Activated naive CD4-positive, alpha-beta T cell treated with anti-CD3 and anti-CD28 coated beads, Interleukin-2, amount 50 U/mL, for 72 hours (primary cell): ENCODE data around the gene GOLGA5. TPM values are rescaled to one million over a fixed set of nuclear protein-coding genes. Genes with fewer than 3 reads are reported as not detected.
"Not testable (repeated sequence)": the region's sequence is repeated elsewhere in the genome, so short reads cannot be mapped to it uniquely, and the experiment has no call there.

Experiments
- ATAC-seq, 2 donors: fragments of 150-1000 bp; cut with Tn5 transposase; 2 replicates each; pipeline ENCODE4 v1.10.0; 2021; ENCODE audit warnings: mild to moderate bottlenecking in 2 of 2, moderate library complexity in 2 of 2
- DNase-seq, 2 donors: peaks; one replicate each; pipeline ENCODE4 v3.0.0; 2021 to 2022; ENCODE audit warnings: low spot score in 2 of 2
- H3K27ac Mint-ChIP-seq, 2 donors: one replicate each; pipeline ENCODE4 v1.8.0; 2022; ENCODE audit warnings: mild to moderate bottlenecking in 2 of 2, mixed read lengths in 2 of 2
- H3K36me3 Mint-ChIP-seq, 2 donors: one replicate each; pipeline ENCODE4 v1.8.0; 2022; ENCODE audit warnings: mixed read lengths in 2 of 2
- H3K9me3 Mint-ChIP-seq, 2 donors: one replicate each; pipeline ENCODE4 v1.8.0; 2022; ENCODE audit warnings: mixed read lengths in 2 of 2
- total RNA-seq, 2 donors: library from RNA; stranded (reverse); gene quantifications; one replicate each; pipeline ENCODE4 v1.2.3, GENCODE V29; 2022

Gene GOLGA5
- total RNA-seq, 2 donors from 2014 or later, result 13.5 to 17.6 TPM

- DNase-seq (no peak), ATAC-seq (no peak)
- Mint-ChIP-seq H3K9me3 (no peaks in the 10 kb centered on the region), H3K27ac (peak overlapping the region in 1 of 2 donors; percentile 50), H3K36me3 (no peaks in the 10 kb centered on the region)
Observed at GRCh38 chr14:92768795-92769194, 25.3 kb upstream of the GOLGA5 start.

DNA sequence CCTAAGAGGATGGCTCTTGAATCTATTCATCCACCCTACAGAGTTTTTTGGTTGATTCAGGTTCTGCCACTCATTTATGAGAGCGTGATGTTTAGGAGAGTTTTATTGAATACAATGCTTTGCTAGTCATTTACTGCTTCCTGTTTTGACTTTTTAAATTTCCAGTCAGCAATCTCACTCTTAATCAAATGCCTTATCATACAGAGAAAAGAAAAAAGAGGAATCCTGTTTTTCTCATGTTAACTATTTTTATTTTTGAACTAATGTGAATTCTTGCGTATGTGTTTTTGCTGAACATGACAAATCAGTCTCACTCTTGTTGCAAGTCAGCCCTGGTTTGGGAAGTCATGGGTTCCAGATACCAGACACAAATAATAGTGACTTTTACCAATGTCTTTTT lies 23.6 kb upstream of the GOLGA5 start:
- Mint-ChIP-seq H3K27ac (peak overlapping the region in 1 of 2 donors; percentile 87), H3K9me3 (no peaks in the 10 kb centered on the region), H3K36me3 (peaks cover 0 to 4% of the 10 kb centered on the region in 2 donors)
- no peak for DNase-seq
- peak in 1 of 2 donors; percentile 60 for ATAC-seq

GRCh38 chr14:92774572-92774971 lies 19.5 kb upstream of the GOLGA5 start:
- ATAC-seq, result no peak
- Mint-ChIP-seq H3K9me3 (no peaks in the 10 kb centered on the region), H3K27ac (peak overlapping the region in 1 of 2 donors; percentile 65), H3K36me3 (peaks cover 0 to 4% of the 10 kb centered on the region in 2 donors)
- DNase-seq, result no peak

DNA sequence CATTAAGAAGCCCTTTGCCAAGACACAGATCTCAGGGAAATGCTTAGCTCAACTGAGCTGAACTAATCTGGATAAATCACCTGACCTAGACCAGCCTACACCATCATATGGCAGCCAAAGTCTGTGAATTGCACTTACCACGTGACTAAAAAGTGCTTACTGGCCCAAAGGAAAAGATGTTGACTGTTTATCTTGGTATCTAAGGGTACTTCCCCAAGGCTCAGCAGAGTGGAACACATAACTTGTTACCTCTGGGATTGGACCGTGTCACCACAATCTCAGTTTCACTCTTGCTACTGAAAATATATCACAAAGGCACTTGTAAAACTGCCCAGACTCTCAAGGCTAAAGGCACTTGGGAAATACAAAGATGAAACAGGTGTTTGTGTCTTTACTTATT lies 18.8 kb upstream of the GOLGA5 start:
- H3K9me3 Mint-ChIP-seq, H3K36me3 Mint-ChIP-seq, DNase-seq: not testable (repeated sequence)
- peak overlapping the region in 1 of 2 donors; percentile 4 for H3K27ac Mint-ChIP-seq
- ATAC-seq, result peak; percentile 87 to 91

DNA sequence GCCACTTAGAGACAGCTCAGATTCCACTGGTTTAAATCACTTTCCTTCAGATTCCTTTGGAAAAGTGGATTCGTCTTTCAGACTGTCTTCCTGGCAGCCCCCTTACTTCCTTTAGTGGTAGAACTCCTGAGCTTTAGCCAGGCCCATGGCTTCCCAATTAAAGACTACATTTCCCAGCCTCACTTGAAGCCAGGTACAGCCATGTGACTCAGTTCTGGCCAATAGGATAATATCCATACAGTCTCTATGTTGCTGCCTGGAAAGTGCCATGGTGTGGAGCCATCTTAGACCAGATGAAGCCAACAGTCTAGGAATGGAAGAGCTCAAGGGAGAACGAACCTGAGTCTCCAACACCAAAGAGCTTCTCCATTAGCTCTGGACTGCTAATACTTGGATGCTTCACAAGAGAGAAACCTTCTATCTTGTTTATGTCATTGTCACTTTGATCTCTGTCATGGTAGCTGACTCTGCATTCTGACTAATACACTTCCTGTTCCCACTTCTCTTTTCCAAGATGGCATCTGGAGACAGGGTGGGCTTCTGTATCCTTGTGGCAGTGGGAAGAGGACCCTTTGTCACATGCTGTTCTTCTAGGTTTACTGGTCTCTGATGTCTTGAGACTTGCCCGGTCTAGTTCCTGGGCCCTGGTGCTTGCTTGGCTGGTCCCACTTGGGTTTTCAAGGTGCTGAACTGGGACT lies 15.1 kb upstream of the GOLGA5 start:
- H3K36me3 Mint-ChIP-seq, H3K9me3 Mint-ChIP-seq, DNase-seq, ATAC-seq: not testable (repeated sequence)
- H3K27ac Mint-ChIP-seq, result peak overlapping the region in 1 of 2 donors; percentile 47

DNA sequence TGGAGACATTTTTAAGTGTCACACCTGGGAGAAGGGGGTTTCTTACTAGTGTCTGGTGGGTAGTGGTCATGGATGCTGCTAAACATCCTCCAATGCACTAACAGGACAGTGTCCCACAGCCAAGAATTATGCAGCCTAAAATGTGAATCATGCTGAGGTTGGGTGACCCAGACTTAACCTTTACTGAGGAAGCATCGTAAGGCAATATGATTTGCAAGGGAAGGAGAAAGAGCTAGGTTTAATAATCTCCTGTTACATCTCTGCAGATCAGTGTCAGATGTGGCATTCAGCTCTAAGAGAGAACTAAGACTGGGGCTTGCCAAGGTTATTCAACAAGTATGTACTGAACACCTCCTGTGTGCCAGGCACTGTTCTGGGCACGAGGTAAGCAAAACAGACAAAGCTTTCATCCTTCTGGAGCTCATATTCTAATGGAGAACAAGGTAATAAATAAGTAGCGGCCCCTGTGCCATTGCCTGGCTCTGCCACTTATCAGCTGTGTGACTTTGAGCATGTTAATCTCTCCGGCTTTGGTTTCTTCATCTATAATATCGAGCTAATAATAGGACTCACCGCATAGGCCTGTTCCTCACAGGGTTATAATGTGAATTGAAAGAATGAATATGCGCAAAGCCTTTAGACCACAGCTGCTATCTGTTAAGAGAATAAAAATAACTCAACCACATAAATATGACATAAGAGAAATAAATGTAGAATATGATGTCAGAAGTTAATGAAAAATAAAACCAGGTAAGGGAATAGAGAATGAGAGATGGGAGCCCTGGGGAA lies 13.5 kb upstream of the GOLGA5 start:
- Mint-ChIP-seq H3K9me3 (no peaks in the 10 kb centered on the region), H3K36me3 (no peaks in the 10 kb centered on the region), H3K27ac (peak overlapping the region in 1 of 2 donors; percentile 47)
- ATAC-seq (peak; percentile 19 to 90), DNase-seq (no peak)

GRCh38 chr14:92781350-92781749 lies 12.8 kb upstream of the GOLGA5 start:
- H3K9me3 Mint-ChIP-seq, result no peaks in the 10 kb centered on the region
- H3K27ac Mint-ChIP-seq, result no peak overlapping the region
- ATAC-seq (no peak), DNase-seq (no peak)
- H3K36me3 Mint-ChIP-seq, result no peaks in the 10 kb centered on the region

GRCh38 chr14:92783813-92784431 lies 10.2 kb upstream of the GOLGA5 start:
- no peaks in the 10 kb centered on the region for H3K9me3 Mint-ChIP-seq
- DNase-seq (no peak), ATAC-seq (peak in 1 of 2 donors; percentile 79)
- peak overlapping the region in 1 of 2 donors; percentile 22 for H3K27ac Mint-ChIP-seq
- H3K36me3 Mint-ChIP-seq, result no peaks in the 10 kb centered on the region

- no peak for DNase-seq
- Mint-ChIP-seq H3K27ac (no peak overlapping the region), H3K36me3 (peaks cover 10 to 16% of the 10 kb centered on the region in 2 donors), H3K9me3 (peaks cover 12% of the 10 kb centered on the region in 2 donors)
- ATAC-seq, result no peak
Observed at GRCh38 chr14:92785667-92786426, 8.3 kb upstream of the GOLGA5 start.

DNA sequence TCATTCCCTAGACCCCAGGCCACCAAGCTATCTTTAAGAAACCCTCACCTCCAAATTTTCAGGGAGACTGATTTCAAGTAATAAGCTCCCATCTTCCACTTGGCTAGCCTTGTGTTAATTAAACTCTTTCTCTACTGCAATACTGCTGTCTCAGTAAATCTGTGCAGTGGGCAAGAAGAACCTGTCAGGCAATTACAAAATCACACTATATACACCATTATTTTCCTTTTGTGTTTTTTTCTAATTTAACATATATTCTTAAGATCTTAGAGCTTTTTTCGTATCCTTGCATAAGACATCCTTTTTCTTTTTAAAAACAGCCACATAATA lies 7.7 kb upstream of the GOLGA5 start:
- DNase-seq, result no peak
- no peak for ATAC-seq
- Mint-ChIP-seq H3K27ac (no peak overlapping the region), H3K36me3 (peaks cover 10 to 19% of the 10 kb centered on the region in 2 donors), H3K9me3 (peaks cover 16 to 17% of the 10 kb centered on the region in 2 donors)

DNA sequence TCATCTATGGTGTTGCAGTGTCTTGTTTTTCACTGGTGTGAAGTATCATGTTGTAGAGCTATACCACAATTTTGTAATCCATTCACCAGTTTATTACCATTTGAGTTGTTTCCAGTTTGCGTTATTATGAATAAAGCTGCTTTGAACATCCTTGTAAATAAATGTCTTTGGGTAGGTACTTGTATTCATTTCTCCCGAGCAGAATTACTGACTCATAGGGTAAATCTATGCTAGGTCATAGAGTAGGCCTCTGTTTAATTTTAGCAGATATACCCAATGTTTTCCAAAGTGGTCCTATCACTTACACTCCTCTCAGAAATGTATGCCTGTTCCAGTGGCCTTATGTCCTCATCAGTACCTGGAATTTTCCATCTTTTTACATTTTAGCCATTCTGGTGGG lies 6.6 kb upstream of the GOLGA5 start:
- no peak overlapping the region for H3K27ac Mint-ChIP-seq
- peaks cover 10 to 25% of the 10 kb centered on the region in 2 donors for H3K36me3 Mint-ChIP-seq
- no peak for DNase-seq
- ATAC-seq, result peak in 1 of 2 donors; percentile 38
- H3K9me3 Mint-ChIP-seq, result peaks cover 21 to 22% of the 10 kb centered on the region in 2 donors

DNA sequence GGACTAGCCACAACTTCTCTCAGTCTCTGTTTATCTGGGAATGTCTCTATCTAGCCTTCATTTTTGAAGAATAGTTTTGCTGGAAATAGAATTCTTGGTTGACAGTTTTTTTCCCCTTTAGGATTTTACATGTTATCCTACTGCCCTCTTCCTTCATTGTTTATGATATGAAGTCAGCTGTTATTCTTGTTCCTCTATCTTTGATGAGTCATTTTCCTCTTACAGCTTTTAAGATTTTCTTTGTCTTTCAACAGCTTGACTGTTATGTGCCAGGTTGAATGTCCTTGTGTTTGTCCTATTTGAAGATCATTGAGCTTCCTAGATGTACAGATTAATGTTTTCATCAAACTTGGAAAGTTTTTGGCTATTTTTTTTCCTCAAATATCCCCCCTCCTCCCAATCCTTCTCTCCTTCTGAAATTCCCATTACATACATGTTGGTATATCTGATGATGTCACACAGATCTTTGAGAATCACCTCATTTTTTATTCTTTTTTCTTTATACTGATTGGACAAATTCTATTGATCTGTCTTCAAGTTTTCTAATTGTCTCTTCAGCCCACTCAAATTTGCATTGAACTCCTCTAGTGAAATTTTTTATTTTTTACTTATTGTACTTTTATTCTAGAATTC lies 4.5 kb upstream of the GOLGA5 start:
- Mint-ChIP-seq H3K27ac (no peak overlapping the region), H3K36me3 (peaks cover 25 to 33% of the 10 kb centered on the region in 2 donors), H3K9me3 (peaks cover 26% of the 10 kb centered on the region in 2 donors)

DNA sequence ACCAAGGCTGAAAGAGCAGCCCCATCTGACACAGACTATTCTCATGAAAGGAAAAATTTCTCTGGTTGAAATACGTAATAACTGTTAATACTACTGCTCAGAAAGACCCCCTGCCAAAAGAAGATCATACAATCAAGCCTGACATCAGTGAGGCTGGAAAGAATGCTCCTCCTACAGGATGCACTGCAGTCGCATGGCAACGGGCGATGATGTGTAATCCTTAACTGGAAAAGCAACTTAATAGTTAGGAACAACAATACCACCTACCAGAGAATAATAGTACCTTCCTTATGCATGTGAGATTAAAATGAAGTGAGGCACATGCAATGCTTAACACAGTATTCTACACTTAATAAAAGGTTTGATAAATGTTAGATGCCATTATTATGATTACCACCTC lies 1.2 kb upstream of the GOLGA5 start:
- no peak for ATAC-seq
- no peak overlapping the region for H3K27ac Mint-ChIP-seq
- peaks cover 36 to 38% of the 10 kb centered on the region in 2 donors for H3K36me3 Mint-ChIP-seq
- H3K9me3 Mint-ChIP-seq, result peaks cover 26% of the 10 kb centered on the region in 2 donors
- DNase-seq, result no peak

More for the DNA sequence above, 4.5 kb upstream of the GOLGA5 start:
- ATAC-seq (no peak), DNase-seq (no peak)

GRCh38 chr14:92794547-92794941 lies 439 bp downstream of the GOLGA5 start:
- ATAC-seq (peak in 1 of 2 donors; percentile 20), DNase-seq (no peak)
- H3K9me3 Mint-ChIP-seq, result peaks cover 22% of the 10 kb centered on the region in 2 donors
- H3K27ac Mint-ChIP-seq, result peak overlapping the region; percentile 95 to 98
- peaks cover 33 to 38% of the 10 kb centered on the region in 2 donors for H3K36me3 Mint-ChIP-seq

- peaks cover 30 to 37% of the 10 kb centered on the region in 2 donors for H3K36me3 Mint-ChIP-seq
- H3K27ac Mint-ChIP-seq, result peak overlapping the region; percentile 95 to 98
- DNase-seq (no peak), ATAC-seq (no peak)
- peaks cover 18 to 19% of the 10 kb centered on the region in 2 donors for H3K9me3 Mint-ChIP-seq
Observed at GRCh38 chr14:92794961-92795360, 856 bp downstream of the GOLGA5 start.
